ENCODE data around the gene SMYD4.
"Not testable (repeated sequence)": the region's sequence is repeated elsewhere in the genome, so short reads cannot be mapped to it uniquely, and the experiment has no call there.

The SMYD4 gene

GRCh38 chr17:1830288-1830687, 586 bp upstream of the SMYD4 start:
- DNase-seq (ENCODE audit: low spot score), result no peak

GRCh38 chr17:1829216-1829591, 498 bp downstream of the SMYD4 start:
- no peak for DNase-seq (ENCODE audit: low spot score)

- DNase-seq (ENCODE audit: low spot score), result no peak
Observed at GRCh38 chr17:1820528-1821252, 9.0 kb downstream of the SMYD4 start.

- DNase-seq (ENCODE audit: low spot score), result no peak
Observed at GRCh38 chr17:1813088-1813487, 16.6 kb downstream of the SMYD4 start.

GRCh38 chr17:1810450-1811103, 19.1 kb downstream of the SMYD4 start:
- DNase-seq (ENCODE audit: low spot score), result no peak

- not testable (repeated sequence) for DNase-seq (ENCODE audit: low spot score)
Observed at GRCh38 chr17:1809815-1810214, 19.9 kb downstream of the SMYD4 start.

- no peak for DNase-seq (ENCODE audit: low spot score)
Observed at GRCh38 chr17:1808644-1809043, 21.1 kb downstream of the SMYD4 start.

- DNase-seq (ENCODE audit: low spot score), result no peak
Observed at GRCh38 chr17:1807890-1808289, 21.8 kb downstream of the SMYD4 start.

- no peak for DNase-seq (ENCODE audit: low spot score)
Observed at GRCh38 chr17:1803280-1803679, 26.4 kb downstream of the SMYD4 start.

- no peak for DNase-seq (ENCODE audit: low spot score)
Observed at GRCh38 chr17:1802429-1802828, 27.3 kb downstream of the SMYD4 start.

GRCh38 chr17:1800712-1801111, 29.0 kb downstream of the SMYD4 start:
- DNase-seq (ENCODE audit: low spot score), result no peak

- no peak for DNase-seq (ENCODE audit: low spot score)
Observed at GRCh38 chr17:1800240-1800639, 29.5 kb downstream of the SMYD4 start.

GRCh38 chr17:1797846-1798245, 31.9 kb downstream of the SMYD4 start:
- not testable (repeated sequence) for DNase-seq (ENCODE audit: low spot score)

- no peak for DNase-seq (ENCODE audit: low spot score)
Observed at GRCh38 chr17:1797323-1797722, 32.4 kb downstream of the SMYD4 start.

GRCh38 chr17:1796800-1797199, 32.9 kb downstream of the SMYD4 start:
- no peak for DNase-seq (ENCODE audit: low spot score)

GRCh38 chr17:1793447-1793806, 36.3 kb downstream of the SMYD4 start:
- no peak for DNase-seq (ENCODE audit: low spot score)

- no peak for DNase-seq (ENCODE audit: low spot score)
Observed at GRCh38 chr17:1792495-1793446, 36.9 kb downstream of the SMYD4 start.

GRCh38 chr17:1789936-1790335, 39.8 kb downstream of the SMYD4 start:
- DNase-seq (ENCODE audit: low spot score), result no peak

- DNase-seq (ENCODE audit: low spot score), result peak; percentile 76
Observed at GRCh38 chr17:1787301-1787902, 42.3 kb downstream of the SMYD4 start.

GRCh38 chr17:1786708-1787107, 43.0 kb downstream of the SMYD4 start:
- DNase-seq (ENCODE audit: low spot score), result no peak

GRCh38 chr17:1785930-1786329, 43.8 kb downstream of the SMYD4 start:
- no peak for DNase-seq (ENCODE audit: low spot score)

GRCh38 chr17:1783834-1784611, 45.7 kb downstream of the SMYD4 start:
- DNase-seq (ENCODE audit: low spot score), result peak; percentile 19

Data from COLO829 (cell line).